Stimulated activated CD4-positive, alpha-beta T cell treated with anti-CD3 and anti-CD28 coated beads, TNF-alpha, amount 100 ng/mL, for 1 hour (primary cell): ENCODE measurements around the gene TM9SF3.
A peak's percentile ranks its signal among the peaks of the same experiment; 100 is the strongest.
"Not testable (repeated sequence)": the region's sequence is repeated elsewhere in the genome, so short reads cannot be mapped to it uniquely, and the experiment has no call there.

ENCODE experiments used
- DNase-seq, 3 donors: peaks; one replicate each; pipeline ENCODE4 v3.0.0-alpha.2; 2020; ENCODE audit warnings: low read depth in 3 of 3, low spot score in 1 of 3

The TM9SF3 gene

DNA sequence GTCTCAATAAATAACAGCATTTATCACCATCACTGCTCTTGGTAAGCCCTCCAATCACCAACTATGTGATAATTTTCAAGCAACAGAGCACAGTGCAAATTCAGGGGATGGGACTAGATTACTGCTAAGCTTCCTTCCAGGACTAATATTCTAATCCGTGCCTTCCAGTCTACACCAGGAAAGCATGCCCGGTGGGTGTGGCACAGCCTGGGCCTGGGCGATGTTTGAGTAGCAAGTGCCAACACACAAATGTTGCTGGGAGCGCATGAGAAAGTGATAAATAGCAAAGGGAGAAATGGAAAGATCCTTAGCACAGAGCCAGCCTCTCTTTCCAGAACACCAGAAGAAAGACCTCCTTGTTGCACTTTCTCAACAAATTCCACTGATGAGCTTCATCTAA lies 13.5 kb upstream of the TM9SF3 start:
- no peak for DNase-seq

DNA sequence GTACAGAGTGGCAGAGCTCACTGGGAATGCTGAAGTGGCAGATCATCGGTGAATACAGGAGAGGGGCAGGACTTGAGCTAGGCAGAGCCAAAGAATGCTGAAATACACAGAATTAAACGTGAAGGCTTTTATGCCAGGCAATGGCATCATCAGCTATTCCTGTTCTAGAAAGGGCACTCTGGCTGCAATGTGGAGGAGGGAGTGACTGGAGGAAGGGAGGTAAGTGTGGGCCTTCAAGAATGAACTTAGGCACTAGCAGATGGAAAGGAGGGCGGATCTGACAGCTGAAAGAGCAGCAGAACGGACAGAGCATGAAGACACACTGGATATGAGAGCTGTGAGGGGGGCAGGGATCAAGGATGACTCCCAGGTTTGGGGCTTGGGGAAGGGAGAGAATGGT lies 12.0 kb upstream of the TM9SF3 start:
- DNase-seq: no peak

DNA sequence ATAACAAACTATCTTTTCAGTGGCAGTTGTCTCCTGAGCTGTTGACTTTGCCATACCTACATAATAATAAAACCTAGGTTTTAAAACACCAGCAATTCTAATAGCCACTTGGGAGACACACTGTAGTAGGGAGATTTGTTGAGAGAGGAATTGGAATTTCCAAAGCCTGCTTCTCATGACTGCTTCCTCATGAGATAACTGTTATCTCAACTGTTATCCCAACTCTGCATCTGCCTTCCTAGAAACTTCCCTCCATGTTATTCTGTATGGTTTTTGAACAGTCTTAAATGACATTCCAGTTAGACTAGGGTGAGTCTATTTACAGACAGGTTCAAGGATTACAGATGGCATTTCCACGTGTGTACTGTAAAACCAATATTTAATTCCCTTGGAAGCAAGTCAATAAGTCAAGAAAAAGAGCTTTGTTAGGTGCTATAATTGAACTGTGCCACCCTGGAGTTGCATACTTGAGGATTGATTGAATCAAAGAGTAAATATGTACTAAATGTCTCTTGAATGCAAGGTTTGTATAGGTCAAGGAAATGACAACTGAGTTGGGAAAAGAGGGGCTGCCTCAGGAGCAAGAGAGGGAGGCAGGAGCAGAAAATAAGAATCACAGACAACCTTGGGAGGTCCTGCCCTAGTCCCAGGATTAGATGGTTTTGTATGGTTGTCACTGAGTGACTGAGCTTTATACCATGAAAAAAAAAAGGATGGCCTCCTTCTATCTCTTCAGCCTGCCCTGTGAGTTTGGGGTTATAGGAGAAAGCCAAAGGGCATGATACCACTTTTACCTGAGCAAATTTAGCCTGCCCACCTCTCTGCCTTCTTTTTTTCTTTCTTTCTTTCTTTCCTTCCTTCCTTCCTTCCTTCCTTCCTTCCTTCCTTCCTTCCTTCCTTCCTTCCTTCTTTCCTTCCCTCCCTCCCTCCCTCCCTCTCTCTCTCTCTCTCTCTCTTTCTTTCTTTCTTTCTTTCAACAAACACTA lies 9.9 kb upstream of the TM9SF3 start:
- no peak for DNase-seq

DNA sequence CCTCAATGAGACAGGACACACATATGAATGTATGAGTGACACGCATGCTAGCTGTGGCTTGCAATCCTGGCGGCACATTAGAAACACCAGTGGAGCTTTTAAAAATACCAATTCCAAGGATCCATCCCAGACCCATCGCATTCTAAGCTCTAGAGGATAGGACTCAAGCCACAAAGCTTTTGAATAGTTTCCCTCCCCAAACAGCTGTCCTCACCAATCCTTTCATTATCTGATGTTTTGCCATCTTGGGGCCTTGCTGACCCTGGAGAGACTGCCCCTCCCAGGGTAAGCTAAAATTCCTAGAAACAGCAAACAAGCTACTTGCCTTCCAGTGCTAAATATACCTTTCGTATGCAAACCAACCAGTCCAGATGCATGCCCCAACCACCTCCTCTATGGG lies 8.9 kb upstream of the TM9SF3 start:
- DNase-seq: no peak

DNA sequence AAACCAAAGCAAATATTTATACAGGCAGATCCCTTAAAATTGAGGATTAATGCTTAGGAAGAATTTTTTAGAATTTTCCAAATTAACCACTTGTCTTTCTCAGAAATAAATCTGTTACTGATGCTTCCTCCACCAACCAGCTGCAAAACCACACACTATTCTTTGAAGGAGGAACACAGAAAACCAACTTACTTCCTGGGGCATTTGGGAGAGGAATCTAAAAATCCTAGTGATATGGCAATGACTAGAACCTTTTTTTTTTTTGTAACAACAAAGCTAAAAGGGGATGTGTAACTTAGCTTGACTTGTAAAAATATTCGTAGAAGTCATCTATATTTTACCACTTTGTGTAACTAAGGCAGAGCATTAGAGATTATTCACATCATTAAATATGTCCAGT lies 5.1 kb upstream of the TM9SF3 start:
- no peak for DNase-seq

DNA sequence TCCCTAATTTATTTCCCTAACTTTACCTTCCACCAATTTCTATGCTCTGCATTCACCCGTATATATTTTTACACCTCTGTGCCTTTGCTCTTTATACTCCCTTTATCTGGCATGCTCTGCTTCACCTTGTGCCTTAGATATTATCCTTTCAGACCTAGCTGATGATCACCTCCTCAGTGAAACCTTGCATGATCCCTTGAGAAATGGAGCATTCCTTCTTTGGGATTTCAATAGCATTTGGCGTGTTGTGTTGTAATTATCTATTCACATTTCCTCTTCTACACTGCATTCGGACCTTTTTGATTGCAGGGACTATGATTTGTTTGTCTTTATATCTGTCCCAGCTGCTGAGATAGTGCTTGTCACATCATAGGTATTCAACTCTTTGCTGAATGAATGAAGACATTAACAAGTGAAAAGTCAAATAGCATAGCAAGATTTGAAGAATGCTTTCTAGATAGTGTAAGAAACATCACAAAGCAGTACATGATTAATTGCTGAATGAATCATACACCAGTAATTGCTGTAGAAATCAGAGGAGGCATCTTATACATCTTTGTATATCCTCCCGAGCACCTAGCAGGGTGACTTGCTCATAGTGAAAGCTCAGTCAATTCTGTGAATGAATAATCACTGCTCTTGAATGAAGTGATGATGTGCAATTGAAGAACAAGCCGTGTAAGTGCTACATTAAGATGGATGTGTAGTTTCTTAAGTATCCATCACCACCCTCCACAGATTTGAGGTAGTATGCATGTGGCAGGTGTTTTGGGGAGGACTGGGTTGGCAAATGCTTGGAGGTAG lies 2.0 kb upstream of the TM9SF3 start:
- DNase-seq: no peak

DNA sequence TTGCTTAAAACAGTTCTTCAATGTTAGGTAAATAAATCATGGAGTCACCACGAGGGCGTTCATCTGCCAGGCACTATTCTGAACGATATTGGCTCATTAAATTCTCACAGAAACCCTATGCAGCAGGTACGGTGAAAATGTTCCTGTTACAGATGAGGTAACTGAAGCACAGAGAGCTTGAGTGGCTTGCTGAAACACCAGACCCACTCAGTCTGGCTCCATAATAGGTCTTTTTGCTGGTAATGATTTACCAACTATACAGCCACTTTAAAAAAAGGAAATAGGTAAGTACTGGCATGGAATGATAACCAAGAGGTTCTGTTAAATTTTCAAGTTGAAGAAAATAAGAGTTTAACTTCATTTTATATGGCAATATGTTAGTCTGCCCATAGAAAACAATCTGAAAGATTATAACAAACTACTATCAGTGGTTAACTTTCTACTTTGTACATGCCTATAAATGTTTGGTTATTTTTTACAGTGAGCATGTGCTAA lies 1.3 kb upstream of the TM9SF3 start:
- DNase-seq: no peak

DNA sequence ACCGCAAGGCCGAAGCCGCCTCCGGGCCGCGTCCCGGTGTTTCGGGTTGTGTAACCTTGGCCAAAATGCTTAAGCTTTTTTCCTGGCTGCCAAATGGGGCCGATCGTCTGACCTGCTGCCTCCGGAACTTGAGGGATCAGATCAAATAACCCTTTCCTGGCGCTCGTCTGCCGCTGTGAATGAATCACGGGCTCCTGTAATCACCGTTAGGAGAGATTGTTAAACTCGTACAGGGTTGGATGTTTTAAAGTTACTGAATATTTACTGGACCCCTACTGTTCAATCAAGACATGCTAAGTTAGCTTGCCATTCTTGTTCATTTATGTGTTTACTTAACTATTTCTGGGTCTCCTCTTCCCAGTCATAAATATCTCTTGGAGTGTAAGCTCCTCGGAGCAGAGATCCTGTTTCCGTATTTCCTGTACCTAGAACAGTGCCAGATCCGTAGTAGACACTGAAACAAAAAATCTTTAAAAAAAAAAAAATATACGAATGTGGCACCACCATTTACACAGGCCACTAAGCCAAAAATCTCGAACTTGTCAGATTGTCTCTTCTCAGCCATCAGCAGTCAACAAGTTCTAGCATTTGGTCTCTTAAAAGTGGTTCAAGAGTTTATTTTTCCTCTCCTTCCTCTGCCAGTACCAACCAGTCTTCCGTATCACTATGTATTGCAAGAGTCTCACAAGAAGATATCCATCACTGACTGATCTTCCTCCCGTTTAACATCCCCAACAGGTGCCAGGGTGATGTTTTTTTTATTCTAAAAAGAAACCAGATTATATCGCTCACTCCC lies 650 bp upstream of the TM9SF3 start:
- peak in 1 of 3 donors; percentile 37 for DNase-seq

DNA sequence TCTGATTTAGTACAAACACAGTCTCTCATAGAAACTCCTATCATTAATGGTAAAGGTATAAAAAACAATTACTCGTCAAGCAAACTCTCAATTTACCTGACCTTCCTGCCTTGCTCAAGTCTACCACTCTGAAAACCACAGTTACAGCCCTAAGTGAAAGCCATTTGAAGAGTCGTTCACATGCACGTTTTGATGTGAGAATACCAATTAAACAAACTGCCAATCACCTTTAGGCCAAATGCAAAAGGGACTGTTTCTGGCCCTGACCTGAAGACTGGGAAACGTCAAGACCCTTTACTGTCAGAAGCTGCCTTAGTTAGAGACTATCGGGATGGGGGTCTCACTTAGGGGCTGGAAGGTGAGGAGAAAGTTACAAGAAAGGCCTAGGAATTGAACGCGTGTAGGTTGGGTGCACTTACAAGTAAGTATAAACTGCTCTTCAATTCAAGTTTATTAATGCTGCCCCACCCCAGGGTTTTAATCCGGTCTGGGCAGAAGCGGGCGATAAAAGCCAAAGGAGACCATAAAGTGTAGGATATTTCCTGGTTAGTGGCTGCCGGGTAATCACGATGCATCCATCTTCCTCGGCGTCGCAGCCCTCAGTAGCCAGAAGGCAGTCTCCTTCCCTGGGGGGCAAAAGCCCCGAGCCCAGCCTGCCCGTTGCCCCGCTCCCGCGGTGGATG lies 935 bp downstream of the TM9SF3 start:
- DNase-seq: peak in 1 of 3 donors; percentile 18

DNA sequence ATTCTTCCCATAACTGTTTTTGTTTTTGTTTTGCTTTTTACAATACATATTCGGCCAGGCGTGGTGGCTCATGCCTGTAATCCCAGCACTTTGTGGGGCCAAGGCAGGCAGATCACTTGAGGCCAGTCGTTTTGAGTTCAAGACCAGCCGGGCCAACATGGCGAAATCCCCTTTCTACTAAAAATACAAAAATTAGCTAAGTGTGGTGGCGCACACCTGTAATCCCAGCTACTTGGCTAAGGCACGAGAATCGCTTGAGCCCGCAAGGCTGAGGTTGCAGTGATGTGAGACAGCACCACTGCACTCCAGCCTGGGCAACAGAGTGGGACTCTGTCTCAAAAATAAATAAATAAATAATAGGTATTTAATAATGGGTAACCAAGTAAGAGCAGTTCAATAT lies 2.3 kb downstream of the TM9SF3 start:
- DNase-seq: no peak

DNA sequence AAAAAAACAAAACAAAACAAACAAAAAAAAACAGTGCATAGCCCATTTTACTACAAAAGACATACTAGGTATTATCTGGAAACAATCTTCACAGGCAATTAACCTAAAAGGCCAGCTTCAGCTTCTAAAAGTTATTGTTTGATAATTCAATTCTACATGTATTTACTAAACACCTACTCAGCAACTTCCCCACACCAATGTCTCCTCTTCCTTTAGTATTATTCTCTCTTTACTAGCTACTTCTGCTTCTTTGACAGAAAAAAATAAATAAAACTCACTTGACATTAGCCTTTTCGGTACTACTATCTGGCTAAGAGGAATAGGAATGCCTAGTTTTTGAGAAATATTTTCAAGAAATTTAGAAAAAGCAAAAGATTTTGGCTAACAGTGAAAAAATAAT lies 2.8 kb downstream of the TM9SF3 start:
- no peak for DNase-seq

DNA sequence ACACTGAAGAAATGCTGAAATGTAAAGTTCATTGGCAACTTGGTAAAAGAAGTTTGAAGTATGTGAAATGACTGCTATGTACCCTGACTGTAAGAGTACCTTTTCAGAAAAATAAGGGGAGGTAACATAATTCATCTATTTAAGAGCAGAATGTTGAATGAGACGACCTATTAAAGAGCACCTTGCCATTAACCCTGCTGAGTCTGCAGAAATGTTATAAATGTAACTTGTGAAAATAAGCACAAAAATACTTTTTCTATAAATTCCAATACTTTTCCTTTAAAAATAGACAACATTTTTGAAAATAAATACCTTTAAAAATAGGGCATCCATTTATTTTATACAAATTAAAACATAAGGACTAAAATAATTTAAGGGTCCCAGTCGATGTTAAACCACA lies 7.7 kb downstream of the TM9SF3 start:
- DNase-seq: no peak

DNA sequence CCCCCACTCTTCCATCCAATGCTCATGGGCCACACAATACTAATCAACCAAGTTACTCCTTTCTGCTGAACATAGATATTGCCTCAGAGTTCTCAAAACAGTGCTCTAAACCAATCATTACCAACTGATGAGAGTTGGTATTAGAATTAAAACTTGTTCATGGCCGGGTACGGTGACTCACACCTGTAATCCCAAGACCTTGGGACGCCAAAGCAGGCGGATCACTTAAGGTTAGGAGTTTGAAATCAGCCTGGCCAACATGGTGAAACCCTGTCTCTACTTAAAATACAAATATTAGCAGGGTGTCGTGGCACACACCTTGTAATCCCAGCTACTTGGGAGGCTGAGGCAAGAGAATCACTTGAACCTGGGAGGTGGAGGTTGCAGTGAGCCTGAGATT lies 8.2 kb downstream of the TM9SF3 start:
- no peak for DNase-seq

DNA sequence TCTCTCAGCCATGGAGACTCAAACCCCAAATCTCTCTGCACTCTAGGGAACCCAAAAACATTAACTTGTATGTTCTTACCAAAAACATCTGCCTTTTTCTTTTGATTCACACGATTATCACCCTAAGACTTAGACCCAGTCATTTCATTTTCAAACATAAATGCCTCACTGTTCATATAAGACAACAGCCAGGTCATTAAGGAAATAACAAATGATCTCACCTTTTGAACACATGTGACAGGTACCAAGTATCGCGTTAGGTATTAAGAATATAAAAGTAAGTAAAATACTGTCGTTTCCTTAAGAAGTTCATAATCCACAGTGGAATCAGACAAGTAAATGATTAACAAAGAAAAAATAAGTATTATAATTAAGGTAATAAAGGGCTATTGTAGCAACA lies 8.8 kb downstream of the TM9SF3 start:
- DNase-seq: no peak

DNA sequence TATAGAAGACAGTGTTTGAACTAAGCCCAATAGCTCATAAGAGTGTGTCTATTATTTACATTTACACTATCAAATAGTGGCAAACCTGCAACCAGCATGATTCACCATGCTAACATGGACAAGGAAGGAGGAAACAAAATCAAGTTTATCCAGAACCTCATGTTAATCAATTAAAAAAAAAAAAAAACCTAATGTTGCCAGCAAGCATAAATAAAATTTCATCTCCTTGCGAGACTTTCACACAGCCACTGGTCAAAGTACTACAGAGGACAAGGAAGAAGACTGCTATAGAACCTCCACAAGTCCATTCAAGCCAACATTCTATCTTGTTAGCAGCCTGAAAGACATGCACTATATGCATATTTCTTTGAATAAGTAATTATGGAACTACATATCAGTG lies 9.7 kb downstream of the TM9SF3 start:
- DNase-seq: no peak

DNA sequence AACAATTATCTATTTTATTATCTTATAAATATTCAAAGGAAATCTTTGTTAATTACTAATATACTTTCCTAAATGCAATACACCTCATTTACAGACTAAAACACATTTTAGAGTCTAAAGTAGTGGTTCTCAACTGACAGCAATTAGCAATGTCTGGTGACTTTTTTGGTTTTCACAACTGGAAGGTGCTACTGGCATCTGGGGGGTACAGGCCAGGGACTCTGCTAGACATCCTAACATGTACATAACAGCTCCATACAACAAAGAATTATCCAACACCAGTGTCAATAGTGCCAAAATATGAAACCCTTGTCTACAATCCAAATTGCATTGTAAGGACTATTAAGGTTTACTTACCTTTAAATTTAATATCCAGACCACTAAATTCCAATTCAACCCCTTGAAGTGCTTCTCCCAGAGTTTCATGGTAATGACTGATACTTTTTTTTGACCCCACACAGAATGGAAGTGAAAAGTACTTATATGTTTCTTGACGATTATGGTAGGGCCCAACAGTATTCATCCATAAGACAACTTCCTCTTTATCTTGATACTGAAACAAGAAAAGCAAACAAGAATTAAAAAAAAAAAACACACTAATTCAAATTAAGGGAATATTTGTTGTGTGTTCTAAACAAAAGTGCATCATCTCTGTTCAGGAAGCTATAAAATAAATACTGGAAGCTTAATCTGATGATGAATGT lies 10.4 kb downstream of the TM9SF3 start:
- no peak for DNase-seq

DNA sequence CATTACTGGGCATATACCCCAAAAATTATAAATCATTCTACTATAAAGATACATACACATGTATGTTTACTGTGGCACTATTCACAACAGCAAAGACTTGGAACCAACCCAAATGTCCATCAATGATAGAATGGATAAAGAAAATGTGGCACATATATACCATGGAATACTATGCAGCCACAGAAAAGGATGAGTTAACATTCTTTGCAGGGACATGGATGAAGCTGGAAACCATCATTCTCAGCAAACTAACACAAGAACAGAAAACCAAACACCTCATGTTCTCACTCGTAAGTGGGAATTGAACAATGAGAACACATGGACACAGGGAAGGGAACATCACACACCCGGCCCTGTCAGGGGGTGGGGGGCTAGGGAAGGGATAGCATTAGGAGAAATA lies 12.2 kb downstream of the TM9SF3 start:
- not testable (repeated sequence) for DNase-seq

DNA sequence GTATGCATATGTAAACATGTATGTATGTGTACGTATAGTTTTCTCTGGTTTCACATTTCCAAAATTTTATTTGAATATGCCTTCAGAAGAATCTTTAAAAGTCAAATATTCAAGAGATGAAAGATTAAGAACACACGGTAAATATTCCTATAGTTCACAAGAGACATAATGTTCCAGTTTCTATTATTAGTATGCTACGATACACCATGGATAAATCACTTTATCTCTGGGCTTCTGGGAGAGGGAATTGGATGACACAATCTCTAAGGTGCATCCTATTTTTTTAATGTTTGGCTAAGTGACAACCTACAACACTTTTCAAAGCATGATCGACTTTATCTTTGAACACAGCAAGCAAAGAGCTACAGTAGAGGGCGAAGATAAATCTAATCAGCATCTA lies 13.8 kb downstream of the TM9SF3 start:
- DNase-seq: no peak

DNA sequence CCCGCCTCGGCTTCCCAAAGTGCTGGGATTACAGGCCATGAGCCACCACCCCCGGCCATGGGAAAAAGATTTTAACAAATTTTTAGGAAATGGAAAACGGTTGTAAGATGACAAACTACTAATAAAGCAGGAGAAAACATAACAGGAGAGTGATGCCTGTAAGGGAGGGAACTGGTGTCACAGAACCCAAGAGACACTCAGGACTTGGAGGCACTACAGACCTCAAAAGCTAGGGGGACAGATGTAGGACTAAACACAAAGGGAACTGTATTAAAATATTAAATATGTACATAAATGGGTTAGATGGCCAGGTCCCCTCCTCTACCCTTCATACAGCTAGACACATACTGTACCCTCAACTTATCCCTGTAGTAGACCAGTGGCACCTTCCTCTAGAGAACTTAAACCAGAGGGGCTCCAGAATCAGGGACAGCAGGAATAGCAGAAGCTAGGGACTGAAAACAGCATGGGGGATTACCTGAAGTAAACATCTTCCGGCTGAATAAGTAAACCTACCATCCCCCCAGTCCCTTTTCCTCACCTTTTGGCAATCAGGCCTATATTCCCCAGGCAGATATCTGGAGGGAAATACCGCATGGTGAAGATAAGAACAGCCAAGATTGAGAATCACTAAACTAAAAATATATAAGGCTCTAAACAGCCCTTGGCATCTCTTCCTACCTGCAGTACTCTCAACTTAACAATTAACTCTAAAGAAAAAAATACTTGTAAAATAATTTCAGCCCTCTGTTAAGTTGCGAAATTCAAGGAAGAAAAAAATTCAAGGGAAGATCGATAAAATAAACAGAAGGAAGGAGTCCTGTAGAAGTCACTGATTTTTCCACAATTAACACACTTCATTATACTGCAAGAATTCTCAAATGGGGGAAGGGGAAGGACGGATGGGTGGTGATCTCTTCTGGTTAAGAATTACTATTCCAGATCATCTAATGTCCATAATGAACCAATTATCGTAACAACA lies 15.5 kb downstream of the TM9SF3 start:
- DNase-seq: no peak
